GM23248 (cell line): ENCODE measurements around the gene PPEF1.

Experiments used
- EZH2 ChIP-seq: fragments of 200-600 bp; sonication (generic); IDR thresholded peaks from 2 replicates; pipeline ENCODE4 v1.6.1; 2018; ENCODE audit warnings: antibody characterized with exemption, mild to moderate bottlenecking; ENCODE audit not compliant: insufficient read depth, poor library complexity, severe bottlenecking
- EZH2phosphoT487 ChIP-seq: fragments of 200-600 bp; sonication (generic); IDR thresholded peaks from 2 replicates; pipeline ENCODE4 v1.6.1; 2018; ENCODE audit warnings: antibody characterized with exemption, moderate library complexity, mild to moderate bottlenecking, low read depth; ENCODE audit not compliant: insufficient read depth

- TF ChIP-seq EZH2 (no peak), EZH2phosphoT487 (no peak)
Observed at GRCh38 chrX:18875256-18875878, 167.9 kb downstream of the PPEF1 start.
